Brain microvascular endothelial cell (primary cell): ENCODE data around the gene UBE2J2.

ENCODE experiments used
- DNase-seq: peaks from one replicate; pipeline ENCODE4 v3.0.0-alpha.2; 2020
- H3K27ac ChIP-seq: fragments of 250-450 bp; sonication (Bioruptor Pico); 2 replicates; pipeline ENCODE4 v1.5.1; 2020; ENCODE audit warnings: mild to moderate bottlenecking, moderate library complexity
- H3K27me3 ChIP-seq: fragments of 250-450 bp; sonication (Bioruptor Pico); replicated peaks from 2 replicates; pipeline ENCODE4 v1.5.1; 2020; ENCODE audit warnings: mild to moderate bottlenecking
- H3K36me3 ChIP-seq: fragments of 250-450 bp; sonication (Bioruptor Pico); replicated peaks from 2 replicates; pipeline ENCODE4 v1.5.1; 2020; ENCODE audit warnings: mild to moderate bottlenecking
- H3K4me3 ChIP-seq: 2 replicates; pipeline ENCODE4 v1.5.1; 2011; ENCODE audit warnings: low read depth, mild to moderate bottlenecking, control low read depth, low read length, moderate library complexity
- CTCF ChIP-seq: IDR thresholded peaks from 2 replicates; pipeline ENCODE4 v1.5.1; 2011; ENCODE audit warnings: low read depth, mild to moderate bottlenecking, moderate library complexity, low read length, control low read depth, inconsistent platforms; ENCODE audit errors: missing control alignments
- in situ Hi-C: cut with HindIII; loops from 2 replicates; pipeline ENCODE4 v1.10.0; 2017; ENCODE audit warnings: low sequenced_read_pairs, low pct_ligation_motif_present

The UBE2J2 gene

DNA sequence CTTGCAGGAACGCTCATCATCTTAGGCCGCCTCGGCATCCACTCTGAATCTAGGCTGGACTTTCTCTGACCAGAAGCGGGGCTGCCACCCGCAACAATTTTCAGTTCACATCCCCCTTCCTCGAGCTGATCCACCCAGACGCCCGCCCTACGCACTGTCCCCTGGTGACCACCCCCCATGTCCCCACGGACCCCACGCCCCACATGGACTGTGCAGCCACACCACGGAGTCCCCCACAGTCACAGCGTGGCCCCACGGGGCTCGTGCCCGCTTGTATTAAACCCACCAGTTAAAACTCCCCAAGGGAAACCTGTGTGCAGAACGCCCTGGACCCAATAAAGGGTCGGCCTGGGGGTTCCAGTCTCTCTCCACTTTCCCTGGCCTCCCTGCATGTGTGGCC is 14.1 kb downstream of the UBE2J2 start:
- in situ Hi-C loops, result no loop called here
- H3K4me3 ChIP-seq, result no peak overlapping the region
- peaks cover 60% of the 10 kb centered on the region for H3K36me3 ChIP-seq
- TF ChIP-seq CTCF, result no peak
- no peak for DNase-seq
- H3K27me3 ChIP-seq, result no peaks in the 10 kb centered on the region
- H3K27ac ChIP-seq, result no peak overlapping the region

GRCh38 chr1:1259119-1259488 is 14.6 kb downstream of the UBE2J2 start:
- Histone ChIP-seq H3K27ac (no peak overlapping the region), H3K27me3 (no peaks in the 10 kb centered on the region), H3K4me3 (no peak overlapping the region), H3K36me3 (peaks cover 61% of the 10 kb centered on the region)
- in situ Hi-C loops, result no loop called here
- TF ChIP-seq CTCF, result no peak
- no peak for DNase-seq

- no peak for DNase-seq
- no peaks in the 10 kb centered on the region for H3K27me3 ChIP-seq
- no peak overlapping the region for H3K4me3 ChIP-seq
- no peak overlapping the region for H3K27ac ChIP-seq
- in situ Hi-C loops, result no loop called here
- TF ChIP-seq CTCF, result no peak
- peaks cover 62% of the 10 kb centered on the region for H3K36me3 ChIP-seq
Observed at GRCh38 chr1:1256956-1257871, 16.4 kb downstream of the UBE2J2 start.

DNA sequence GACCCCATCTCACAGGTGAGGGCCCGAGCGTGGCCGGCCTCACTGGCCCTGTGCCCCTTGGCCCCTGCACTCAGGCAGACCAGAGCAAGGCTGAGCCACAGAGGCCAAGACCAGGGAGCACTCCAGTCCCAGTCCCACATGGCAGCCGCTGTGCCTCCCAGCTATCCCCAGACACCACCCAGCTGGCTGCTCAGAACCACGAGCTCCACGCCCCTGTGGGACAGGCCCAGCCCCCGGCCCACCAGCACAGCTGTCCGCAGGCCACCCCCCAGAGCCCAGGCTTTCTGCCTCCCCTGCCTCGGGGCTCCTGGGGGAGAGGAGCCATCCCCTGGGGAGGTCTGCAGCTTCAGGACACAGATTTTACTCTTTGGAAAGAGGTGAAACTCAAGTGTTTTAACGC is 18.0 kb downstream of the UBE2J2 start:
- in situ Hi-C loops, result no loop called here
- no peak for DNase-seq
- Histone ChIP-seq H3K4me3 (no peak overlapping the region), H3K27ac (no peak overlapping the region), H3K27me3 (no peaks in the 10 kb centered on the region), H3K36me3 (peaks cover 50% of the 10 kb centered on the region)
- no peak for TF ChIP-seq CTCF

DNA sequence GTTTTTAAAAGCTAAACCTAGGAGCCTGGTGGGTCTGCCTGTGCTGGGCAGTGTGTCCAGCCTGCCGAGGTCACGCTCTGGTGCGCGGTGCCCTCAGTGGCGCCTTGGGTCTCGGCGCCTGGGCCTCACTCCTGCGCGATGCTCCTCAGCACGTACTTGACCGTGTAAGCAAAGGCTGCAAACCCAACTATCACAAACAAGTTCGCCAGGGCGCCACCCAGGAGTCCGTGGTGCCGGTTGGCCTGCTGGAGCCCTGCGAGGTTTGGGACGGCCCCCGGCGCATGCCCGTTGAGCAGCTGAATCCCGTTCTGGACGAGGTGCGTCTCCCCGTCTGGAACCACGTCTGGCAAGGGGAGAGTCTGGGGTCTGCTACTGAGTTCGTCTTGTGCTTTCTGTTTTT is 18.6 kb downstream of the UBE2J2 start:
- no peak overlapping the region for H3K27ac ChIP-seq
- H3K4me3 ChIP-seq, result no peak overlapping the region
- H3K27me3 ChIP-seq, result no peaks in the 10 kb centered on the region
- peaks cover 50% of the 10 kb centered on the region for H3K36me3 ChIP-seq
- in situ Hi-C loops, result no loop called here
- TF ChIP-seq CTCF, result no peak
- DNase-seq, result no peak

- no peak for TF ChIP-seq CTCF
- DNase-seq, result no peak
- in situ Hi-C loops, result no loop called here
- Histone ChIP-seq H3K4me3 (no peak overlapping the region), H3K27me3 (no peaks in the 10 kb centered on the region), H3K36me3 (peaks cover 46% of the 10 kb centered on the region), H3K27ac (no peak overlapping the region)
Observed at GRCh38 chr1:1254667-1254998, 19.0 kb downstream of the UBE2J2 start.
